ENCODE data around the gene RIC1.
"Not testable (repeated sequence)": the region's sequence is repeated elsewhere in the genome, so short reads cannot be mapped to it uniquely, and the experiment has no call there.

RIC1 gene

DNA sequence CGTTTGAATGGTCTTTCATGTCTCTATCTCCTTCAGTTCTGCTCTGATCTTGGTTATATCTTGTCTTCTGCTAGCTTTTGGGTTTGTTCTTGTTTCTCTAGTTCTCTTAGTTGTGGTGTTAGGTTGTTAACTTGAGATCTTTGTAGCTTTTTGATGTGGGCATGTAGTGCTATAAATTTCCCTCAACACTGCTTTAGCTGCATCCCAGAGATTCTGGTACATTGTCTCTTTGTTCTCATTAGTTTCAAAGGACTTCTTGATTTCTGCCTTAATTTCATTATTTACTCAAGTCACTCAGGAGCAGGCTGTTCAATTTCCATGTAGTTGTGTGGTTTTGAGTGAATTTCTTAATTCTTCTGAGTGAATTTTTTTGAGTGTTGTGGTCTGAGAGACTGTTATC is 33.9 kb downstream of the RIC1 start:
- not testable (repeated sequence) for H3K4me3 ChIP-seq (ENCODE audit: low read depth, low read length)

DNA sequence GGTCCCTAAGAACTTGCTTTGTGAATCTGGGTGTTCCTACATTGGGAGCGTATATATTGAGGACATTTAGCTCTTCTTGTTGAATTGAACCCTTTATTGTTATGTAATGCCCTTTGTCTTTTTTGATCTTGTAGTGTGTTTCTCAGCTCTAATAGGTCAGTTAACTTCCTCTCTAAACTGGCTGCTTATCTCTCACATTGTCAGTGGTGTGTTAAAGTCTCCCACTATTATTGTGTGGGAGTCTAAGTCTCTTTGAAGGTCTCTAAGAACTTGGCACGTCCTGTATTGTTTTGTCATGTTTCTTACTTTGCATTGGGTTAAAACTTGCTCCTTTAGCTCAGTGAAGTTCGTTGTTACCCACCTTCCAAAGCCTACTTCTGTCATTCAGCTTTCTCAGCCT is 36.2 kb downstream of the RIC1 start:
- H3K4me3 ChIP-seq (ENCODE audit: low read depth, low read length), result no peak overlapping the region

DNA sequence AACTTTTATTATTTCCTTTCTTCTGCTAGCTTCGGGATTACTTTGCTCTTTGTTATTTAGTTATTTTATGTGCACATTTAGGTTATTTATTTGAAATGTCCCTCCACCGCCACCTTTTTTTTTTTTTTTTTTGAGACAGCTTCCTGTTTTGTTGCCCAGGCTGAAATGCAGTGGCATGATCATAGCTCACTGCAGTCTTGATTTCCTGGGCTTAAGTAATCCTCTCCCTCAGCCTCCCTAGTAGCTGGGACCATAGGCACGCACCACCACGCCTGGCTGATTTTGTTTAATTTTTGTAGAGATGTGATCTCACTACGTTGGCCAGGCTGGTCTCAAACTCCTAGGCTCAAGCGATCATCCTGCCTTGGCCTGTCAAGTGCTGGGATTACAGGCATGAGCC is 38.5 kb downstream of the RIC1 start:
- H3K4me3 ChIP-seq (ENCODE audit: low read depth, low read length), result no peak overlapping the region

DNA sequence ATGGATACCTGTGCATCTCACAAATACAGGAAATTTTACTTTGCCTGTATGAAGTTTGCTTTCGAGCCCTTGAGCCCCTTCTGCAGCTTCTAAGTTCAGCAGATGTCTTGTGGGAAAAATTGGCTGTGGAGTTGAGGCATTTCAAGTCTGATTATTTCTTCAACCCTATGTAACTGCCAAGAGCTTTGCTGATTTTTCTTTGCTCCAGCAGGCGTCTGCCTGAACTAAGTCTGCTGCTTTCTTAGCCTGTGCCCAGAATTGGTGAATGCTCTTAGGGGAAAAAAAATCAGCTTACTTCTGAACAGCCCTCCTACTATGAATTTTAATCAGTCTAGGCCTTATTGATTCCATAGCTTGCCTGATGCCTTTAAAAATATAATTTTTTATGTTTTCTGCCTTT is 41.2 kb downstream of the RIC1 start:
- no peak overlapping the region for H3K4me3 ChIP-seq (ENCODE audit: low read depth, low read length)

DNA sequence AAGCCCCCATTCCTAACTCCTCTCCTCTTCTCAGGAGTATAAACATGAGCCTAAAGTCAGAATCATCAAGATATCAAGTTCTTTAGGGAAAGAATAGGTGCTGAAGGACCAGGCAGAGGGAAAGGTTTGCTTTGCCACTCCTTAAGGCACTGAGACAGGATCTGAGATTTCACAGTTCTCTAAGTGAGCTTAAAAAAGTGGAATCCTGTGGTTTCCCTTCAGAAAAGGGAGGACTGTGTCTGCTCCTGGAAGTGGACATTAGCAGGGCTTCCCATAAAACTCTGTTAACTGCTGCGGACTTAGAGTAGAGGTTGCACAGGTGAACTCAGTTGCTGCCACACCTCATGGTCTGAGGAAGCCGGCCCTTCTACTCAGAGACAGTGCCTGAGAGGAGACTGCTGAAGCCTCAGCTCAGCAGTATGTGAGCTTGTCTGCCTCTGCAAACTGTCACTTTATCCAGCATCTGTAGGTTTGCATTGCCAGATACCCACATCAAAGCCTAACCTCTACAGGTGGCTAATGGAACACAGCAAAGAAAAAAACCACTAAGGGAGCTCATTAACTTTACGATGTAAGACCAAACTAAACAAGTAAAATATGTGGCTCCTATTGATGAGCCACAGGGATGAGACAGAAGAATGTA is 42.9 kb downstream of the RIC1 start:
- no peak overlapping the region for H3K4me3 ChIP-seq (ENCODE audit: low read depth, low read length)

DNA sequence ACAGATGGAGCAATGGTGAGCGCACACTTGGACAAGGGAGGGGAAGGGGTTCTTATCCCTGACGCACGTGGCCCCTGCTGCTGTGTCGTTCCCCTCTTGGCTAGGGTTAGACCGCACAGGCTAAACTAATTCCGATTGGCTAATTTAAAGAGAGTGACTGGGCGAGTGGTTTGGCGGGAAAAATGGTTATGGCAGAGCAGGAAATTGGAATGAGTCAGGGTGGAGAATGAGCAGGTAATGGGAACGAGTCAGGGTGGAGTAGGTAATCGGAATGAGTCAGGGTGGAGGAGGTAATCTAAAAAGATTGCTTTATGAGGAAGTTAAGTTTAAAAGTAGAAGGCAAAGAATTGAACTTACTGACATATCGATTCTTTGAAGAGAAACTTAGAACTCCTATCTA is 46.1 kb downstream of the RIC1 start:
- not testable (repeated sequence) for H3K4me3 ChIP-seq (ENCODE audit: low read depth, low read length)

DNA sequence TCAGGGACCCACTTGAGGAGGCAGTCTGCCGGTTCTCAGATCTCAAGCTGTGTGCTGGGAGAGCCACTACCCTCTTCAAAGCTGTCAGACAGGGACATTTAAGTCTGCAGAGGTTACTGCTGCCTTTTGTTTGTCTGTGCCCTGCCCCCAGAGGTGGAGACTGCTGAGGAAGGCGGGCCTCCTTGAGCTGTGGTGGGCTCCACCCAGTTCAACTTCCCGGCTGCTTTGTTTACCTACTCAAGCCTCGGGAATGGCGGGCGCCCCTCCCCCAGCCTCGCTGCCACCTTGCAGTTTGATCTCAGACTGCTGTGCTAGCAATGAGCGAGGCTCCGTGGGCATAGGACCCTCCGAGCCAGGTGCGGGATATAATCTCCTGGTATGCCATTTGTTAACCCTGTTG is 54.7 kb downstream of the RIC1 start:
- not testable (repeated sequence) for H3K4me3 ChIP-seq (ENCODE audit: low read depth, low read length)

DNA sequence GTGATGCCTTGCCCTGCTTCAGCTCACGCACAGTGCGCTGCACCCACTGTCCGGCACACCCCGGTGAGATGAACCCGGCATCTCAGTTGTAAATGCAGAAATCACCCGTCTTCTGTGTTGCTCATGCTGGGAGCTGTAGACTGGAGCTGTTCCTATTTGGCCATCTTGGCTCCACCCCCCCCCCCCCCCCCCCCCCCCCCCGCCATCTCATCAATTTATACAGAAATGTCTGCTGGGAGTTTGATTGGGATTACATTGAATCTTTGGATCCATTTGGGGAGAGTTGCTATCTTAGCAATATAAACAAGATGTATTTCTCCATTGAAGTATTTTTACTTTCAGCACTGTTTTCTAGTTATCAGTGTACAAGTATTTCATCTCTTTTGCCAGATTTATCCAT is 55.2 kb downstream of the RIC1 start:
- H3K4me3 ChIP-seq (ENCODE audit: low read depth, low read length), result no peak overlapping the region

DNA sequence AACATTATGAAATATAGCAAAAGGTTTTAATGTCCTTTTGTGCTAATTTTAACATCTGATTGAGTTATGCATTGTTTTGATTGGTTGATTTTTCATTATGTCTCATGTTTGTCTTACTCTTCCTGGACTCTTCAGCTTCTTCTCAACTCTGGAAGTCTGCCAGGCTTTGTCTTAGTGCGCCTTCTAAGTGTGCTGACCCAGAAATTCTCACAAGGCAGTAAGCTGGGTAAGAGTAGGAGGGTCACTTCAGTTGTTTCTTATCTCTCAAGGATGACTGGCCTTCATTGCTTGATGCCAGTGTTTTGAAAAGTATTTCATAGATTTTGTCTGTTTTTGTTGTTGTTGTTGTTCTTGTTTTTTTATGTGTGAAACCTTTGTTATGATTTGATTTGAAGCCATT is 59.2 kb downstream of the RIC1 start:
- no peak overlapping the region for H3K4me3 ChIP-seq (ENCODE audit: low read depth, low read length)

DNA sequence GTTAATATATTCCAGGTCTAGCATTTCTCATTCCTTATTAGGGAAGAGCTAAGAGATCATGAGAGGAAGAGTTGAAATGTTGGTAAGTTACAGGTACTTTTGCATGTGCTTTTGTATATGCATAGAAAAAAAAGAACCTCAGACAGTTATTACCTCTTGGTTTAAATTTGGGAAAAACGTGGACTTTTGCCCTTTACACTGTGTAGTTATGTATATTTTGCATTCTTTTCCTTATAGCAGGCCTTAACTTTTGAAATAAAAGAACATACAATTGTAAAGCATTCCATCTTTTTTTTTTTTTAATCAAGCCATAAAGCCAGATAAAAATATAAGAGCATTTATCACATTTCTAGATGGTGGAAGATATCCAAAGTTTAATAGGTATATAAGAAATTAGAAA is 61.4 kb downstream of the RIC1 start:
- no peak overlapping the region for H3K4me3 ChIP-seq (ENCODE audit: low read depth, low read length)

DNA sequence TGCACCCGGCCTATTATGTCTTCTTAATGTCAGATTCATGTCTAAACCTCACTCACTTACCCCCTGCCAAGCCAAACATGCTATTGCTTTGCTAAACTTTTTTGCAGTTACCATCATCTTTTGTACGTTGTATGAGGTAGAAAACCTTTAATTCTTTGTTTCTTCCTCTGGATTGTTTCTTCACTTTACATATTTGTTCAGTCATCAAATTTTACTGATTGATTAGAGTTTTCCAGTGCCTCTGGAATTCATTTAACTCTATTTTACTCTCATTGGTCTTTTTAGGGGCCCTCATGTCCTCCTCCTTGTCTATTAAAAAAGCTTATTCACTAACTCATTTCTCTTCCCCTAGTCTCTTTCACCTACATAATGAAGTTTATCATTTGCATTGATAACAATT is 67.0 kb downstream of the RIC1 start:
- no peak overlapping the region for H3K4me3 ChIP-seq (ENCODE audit: low read depth, low read length)

DNA sequence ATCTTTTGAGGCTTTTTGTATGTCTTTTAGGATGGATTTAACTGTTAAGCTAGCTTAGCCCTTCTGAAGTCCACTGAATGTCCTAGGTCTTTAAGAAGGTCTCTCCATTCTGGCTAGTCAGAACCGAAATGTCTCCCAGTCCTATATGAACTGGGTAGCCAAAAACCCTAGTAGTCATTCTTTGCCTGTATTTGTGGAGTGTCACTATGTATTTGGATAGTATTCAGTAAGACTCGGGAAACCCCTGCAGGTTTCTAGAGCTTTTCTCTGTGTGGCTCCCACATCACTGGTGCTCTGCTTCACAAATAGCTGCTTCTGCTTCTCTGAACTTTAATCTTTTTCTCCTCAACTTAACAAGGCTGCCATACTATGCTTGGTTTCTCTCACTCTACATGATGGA is 68.0 kb downstream of the RIC1 start:
- H3K4me3 ChIP-seq (ENCODE audit: low read depth, low read length), result no peak overlapping the region

DNA sequence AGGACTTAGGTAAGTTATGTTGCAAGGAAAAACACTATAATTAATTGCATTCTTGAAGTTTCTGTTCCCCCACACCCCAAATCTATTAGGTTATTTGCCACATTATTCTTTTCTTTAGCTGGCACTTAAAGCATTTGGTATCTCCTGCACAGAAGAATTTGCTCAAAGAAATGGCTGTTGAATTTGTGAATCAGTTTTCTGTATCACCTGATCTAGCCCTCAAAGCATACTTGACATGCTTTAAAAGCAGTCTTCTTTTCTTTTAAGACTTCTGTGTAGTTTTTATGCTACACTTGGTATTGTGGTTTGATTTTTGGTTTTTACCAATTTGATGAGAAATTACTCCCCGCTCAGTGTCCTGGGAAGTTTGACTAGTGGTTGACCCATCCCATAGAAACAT is 69.1 kb downstream of the RIC1 start:
- no peak overlapping the region for H3K4me3 ChIP-seq (ENCODE audit: low read depth, low read length)

DNA sequence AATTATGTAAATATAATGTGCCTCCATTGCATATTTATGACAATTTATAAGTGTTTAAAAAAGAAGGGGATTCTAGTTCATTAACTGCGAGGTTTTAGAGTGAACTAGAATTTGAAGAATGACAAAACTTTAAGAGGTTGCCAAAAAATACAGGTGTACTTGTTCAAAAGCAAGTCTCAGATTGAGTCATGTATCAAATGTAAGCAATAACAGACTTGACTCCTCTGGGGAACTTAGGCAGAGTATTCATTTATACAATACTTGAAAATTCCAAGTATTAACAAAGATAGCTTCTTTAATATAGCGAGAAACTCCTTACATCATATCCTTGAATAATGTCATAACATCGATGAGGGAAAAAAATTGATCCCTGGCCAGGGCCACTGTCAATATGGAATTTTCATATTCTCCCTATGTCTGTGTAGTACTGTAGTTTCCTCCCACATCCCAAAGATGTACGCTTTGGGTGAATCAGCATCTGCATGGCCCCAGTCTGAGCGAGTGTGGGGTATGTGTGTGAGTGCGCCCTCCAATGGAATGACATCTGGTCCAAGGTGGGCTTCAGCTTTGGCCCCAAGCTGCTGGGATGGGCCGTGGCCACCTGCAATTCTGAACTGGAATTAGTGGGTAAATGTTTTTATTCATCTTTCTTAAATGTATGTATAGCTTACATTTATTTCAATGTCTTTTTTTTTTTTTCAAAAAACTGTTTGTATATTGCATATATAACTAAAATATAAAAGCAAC is 70.1 kb downstream of the RIC1 start:
- H3K4me3 ChIP-seq (ENCODE audit: low read depth, low read length), result no peak overlapping the region

DNA sequence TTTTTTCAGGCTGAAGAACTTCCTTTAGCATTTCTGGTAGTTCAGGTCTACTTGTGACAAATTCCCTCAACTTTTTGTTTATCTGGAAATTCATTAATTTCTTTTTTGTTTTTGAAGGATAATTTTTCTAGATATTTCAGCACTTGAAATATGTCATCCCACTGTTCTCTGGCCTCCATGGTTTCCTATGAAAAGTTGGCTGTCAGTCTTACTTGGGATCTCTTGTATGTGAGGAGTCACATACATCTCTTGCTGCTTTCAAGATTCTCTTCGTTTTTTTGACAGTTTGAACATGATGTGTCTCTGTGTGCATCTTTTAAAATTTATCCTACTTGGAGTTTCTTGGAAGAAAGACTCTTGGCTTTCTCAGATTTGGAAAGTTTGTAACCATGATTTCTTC is 79.5 kb downstream of the RIC1 start:
- H3K4me3 ChIP-seq (ENCODE audit: low read depth, low read length), result no peak overlapping the region

DNA sequence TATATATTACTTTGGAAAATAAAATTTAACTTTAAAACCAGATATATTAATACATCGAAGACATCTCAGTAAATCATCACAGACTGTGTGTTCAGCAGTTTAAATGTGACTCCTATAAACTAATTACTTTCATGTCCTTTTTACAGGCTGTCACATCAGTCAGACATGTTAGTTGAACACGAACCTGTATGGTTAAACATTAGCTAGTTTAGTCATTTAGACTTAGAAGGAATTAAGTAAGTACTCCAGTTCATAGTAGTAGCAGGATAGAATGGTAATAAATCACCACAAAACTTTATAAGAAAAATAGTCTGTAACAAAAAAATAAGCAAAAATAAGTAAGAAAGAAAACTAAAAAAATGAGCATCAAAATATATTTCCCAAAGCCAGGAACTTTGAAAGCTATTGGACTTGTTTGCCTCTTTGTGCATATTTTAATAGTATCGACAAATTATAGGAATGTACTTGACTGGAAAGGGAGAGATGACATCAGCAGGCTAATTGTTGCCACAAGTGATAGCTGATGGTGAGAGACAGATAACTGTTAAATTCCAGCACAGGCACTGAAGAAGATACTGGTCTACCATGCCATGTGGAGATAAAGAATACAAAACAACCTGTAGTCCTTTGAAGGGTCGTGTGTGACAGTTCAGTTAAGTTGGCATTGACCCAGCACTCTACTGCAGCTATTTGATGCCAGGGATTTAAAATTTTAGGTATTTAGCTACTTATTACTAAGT is 83.9 kb downstream of the RIC1 start:
- H3K4me3 ChIP-seq (ENCODE audit: low read depth, low read length), result no peak overlapping the region

DNA sequence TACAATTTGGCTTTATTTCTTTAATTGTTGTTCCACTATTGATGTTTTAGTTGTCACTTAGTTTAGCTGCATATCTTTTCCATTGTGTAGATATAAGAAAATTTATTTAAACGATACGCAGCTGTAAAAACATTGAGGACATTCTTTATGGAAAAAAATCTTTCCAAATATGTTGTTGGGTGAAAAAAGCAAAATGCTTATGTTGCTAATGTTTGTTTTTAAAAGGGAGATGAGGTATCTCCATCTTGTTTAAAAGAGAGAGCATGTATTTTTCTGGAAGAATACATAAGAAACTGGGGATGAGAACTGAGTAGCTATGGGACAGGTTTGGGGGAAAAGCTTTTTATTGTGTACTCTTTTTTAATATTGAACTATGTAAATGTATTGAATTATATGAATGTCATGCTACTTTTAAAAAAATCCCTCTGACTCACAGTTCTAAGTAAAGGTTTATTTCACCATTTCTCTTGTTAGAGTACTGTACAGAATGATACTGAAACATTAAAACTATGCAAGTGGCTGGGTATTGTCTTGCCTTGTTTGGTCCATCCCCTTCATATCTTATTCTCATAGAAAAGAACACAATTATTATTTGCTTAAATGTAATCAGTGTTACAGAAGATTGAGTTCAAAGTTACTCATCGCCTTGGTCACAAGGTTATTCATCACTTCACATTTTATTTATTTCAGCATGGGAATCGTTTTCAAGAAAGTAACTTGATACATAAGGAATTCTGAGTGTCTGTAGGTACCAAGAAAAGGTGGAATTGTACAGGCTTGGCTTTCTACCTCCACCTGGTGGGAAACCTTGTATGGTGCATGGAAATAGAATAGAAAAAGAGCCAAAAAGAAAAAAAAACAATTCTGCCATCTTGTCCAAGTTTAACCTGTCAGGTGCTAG is 85.8 kb downstream of the RIC1 start:
- H3K4me3 ChIP-seq (ENCODE audit: low read depth, low read length), result no peak overlapping the region

DNA sequence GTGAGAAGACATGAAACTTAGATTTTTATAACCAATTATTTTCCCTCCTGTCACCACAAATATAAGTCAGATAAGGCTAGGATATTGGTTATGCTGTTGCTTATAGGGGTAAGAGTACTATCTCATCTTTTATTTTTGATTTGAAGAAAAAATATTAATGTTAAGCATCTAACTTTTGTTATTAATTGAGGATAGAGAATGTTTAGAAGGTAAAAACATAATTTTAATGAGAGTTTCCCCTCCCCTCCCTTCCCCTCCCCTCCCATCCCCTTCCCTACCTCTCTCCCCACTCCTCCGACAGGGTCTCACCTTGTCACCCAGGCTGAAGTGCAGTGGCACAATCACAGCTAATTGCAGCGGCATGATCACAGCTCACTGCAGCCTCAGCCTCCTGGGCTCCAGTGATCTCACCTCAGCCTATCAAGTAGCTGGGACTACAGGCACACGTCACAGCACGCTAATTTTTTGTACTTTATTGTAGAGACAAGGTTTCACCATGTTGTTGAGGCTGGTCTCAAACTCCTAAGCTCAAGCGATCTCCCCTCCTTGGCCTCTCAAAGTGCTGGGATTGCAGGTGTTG is 86.7 kb downstream of the RIC1 start:
- H3K4me3 ChIP-seq (ENCODE audit: low read depth, low read length), result no peak overlapping the region

DNA sequence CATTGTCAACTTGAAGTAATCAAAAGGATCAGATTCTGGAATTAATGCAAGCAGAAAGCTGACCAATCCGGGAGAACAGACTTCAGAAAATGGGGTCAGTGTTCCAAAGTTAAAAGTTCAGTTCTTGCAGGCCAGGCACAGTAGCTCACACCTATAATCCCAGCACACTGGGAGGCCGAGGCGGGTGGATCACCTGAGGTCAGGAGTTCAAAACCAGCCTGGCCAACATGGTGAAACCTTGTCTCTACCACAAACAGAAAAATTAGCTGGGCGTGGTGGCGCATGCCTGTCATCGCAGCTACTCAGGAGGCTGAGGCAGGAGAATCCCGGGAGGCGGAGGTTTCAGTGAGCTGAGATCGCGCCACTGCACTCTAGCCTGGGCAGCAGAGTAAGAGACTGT is 88.5 kb downstream of the RIC1 start:
- not testable (repeated sequence) for H3K4me3 ChIP-seq (ENCODE audit: low read depth, low read length)

DNA sequence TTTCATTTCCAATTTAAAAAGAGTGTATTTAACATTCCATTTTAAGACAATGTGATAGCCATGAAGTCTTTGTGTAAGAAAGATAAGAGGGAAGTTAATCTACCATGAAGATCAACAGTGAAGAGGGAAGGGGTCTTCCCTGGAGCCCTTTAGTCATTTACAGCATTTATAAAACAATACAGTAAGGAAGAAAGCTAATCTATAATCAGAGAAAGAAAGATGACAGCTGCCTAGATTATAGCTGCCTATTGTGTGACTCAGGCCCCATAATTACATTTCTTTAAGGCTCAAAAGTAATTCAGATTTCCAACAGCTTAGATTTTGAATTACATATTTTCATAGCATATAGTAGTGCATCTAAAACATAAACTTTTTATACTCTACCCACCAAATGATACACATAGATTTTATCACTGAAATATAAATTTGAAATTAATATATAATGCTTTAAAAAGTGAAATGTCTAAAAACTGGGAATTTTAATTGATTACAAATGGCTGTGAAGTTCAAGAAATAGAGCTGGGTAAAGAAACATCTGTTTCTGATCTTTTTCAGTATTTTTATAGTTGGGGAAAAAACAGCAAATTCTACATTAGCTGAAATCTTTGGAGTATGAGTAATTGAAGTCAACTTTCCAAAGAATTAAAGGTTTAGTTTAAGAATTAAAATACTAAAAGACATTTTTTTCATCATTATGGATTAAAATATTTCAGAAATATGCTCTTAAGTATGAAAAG is 89.6 kb downstream of the RIC1 start:
- H3K4me3 ChIP-seq (ENCODE audit: low read depth, low read length), result no peak overlapping the region
